GM12878 (cell line): ENCODE data around the gene PHACTR1. TPM values are rescaled to one million over a fixed set of nuclear protein-coding genes. Genes with fewer than 3 reads are reported as not detected.
A peak's percentile ranks its signal among the peaks of the same experiment; 100 is the strongest.

ENCODE experiments used
- ATAC-seq: fragments of 200-7000 bp; cut with Tn5 transposase; 3 replicates; pipeline ENCODE4 v1.9.1; 2020; ENCODE audit warnings: mild to moderate bottlenecking, moderate library complexity
- BruUV-seq: library from RNA; stranded (reverse); fragments of 400-500 nt; replicated peaks from 2 replicates; lab custom pipeline; 2021; lab: Mats Ljungman, UMichigan
- CTCF ChIA-PET: fragments of 300-600 bp; sonication (Branson Sonifier 250); formaldehyde crosslinking; extraction: SDS; loops from one replicate; lab custom pipeline; 2021; ENCODE audit warnings: inconsistent platforms; lab: Yijun Ruan, JAX
- POLR2A ChIA-PET: fragments of 350-600 bp; formaldehyde crosslinking; extraction: SDS; loops from one replicate; lab custom pipeline; 2021; ENCODE audit warnings: inconsistent platforms; lab: Charles Lee
- RAD21 ChIA-PET: fragments of 300-600 bp; sonication (Branson Sonifier 250); formaldehyde crosslinking; loops from one replicate; lab custom pipeline; 2023; ENCODE audit warnings: antibody characterized with exemption; ENCODE audit not compliant: unreplicated experiment; lab: Charles Lee
- SMC1A ChIA-PET: fragments of 300-600 bp; sonication (Branson Sonifier 250); formaldehyde crosslinking; loops from one replicate; lab custom pipeline; 2023; ENCODE audit not compliant: unreplicated experiment, uncharacterized antibody; lab: Charles Lee
- DNase-seq: peaks from one replicate; pipeline ENCODE4 v3.0.0-alpha.2; 2011; ENCODE audit warnings: low read depth, low spot score
- FAIRE-seq: peaks from 3 replicates; lab custom pipeline; 2011; peaks lifted over from hg19 to GRCh38; lab: Jason Lieb, UNC
- H2AFZ ChIP-seq: 2 replicates; pipeline ENCODE4 v1.6.0; 2011; ENCODE audit warnings: low read depth, low read length, control low read depth; ENCODE audit not compliant: control insufficient read depth
- H3K27ac ChIP-seq: 2 replicates; pipeline ENCODE4 v1.5.1; 2011; ENCODE audit warnings: control low read depth; ENCODE audit not compliant: control insufficient read depth, insufficient read depth
- H3K27me3 ChIP-seq, 2 experiments: replicated peaks in 1 of 2; 2 replicates each; pipeline versions ENCODE4 v1.6.0 to v1.6.1; 2011; ENCODE audit warnings: low read length in 1 of 2; ENCODE audit not compliant: control insufficient read depth in 2 of 2, insufficient read depth in 2 of 2
- H3K36me3 ChIP-seq, 2 experiments: 2 replicates each; pipeline ENCODE4 v1.5.1; 2011; ENCODE audit warnings: low read length in 1 of 2; ENCODE audit not compliant: control insufficient read depth in 2 of 2, insufficient read depth in 2 of 2
- H3K4me1 ChIP-seq: 2 replicates; pipeline ENCODE4 v1.6.1; 2011; ENCODE audit warnings: mild to moderate bottlenecking, low read length, moderate library complexity, mixed read lengths; ENCODE audit not compliant: control insufficient read depth, insufficient read depth
- H3K4me2 ChIP-seq: 2 replicates; pipeline ENCODE4 v1.6.0; 2011; ENCODE audit warnings: control low read depth; ENCODE audit not compliant: control insufficient read depth, insufficient read depth
- H3K4me3 ChIP-seq: fragments of 200-600 bp; sonication (generic); 2 replicates; pipeline ENCODE4 v1.5.1; 2016
- H3K79me2 ChIP-seq: 2 replicates; pipeline ENCODE4 v1.6.0; 2011; ENCODE audit warnings: low read length; ENCODE audit not compliant: control insufficient read depth, insufficient read depth
- H3K9ac ChIP-seq: 2 replicates; pipeline ENCODE4 v1.8.0; 2011; ENCODE audit warnings: low read length, control low read depth, mixed read lengths; ENCODE audit not compliant: control insufficient read depth, insufficient read depth
- H3K9me3 ChIP-seq: replicated peaks from 3 replicates; pipeline ENCODE4 v1.5.1; 2011; ENCODE audit warnings: mild to moderate bottlenecking, low read length; ENCODE audit not compliant: control insufficient read depth, insufficient read depth
- H4K20me1 ChIP-seq: 2 replicates; pipeline ENCODE4 v1.6.0; 2011; ENCODE audit not compliant: control insufficient read depth, insufficient read depth
- CREM ChIP-seq: IDR thresholded peaks from 2 replicates; pipeline ENCODE4 v1.6.1; 2014; ENCODE audit warnings: antibody characterized with exemption, low read depth
- CTCF ChIP-seq, 3 experiments: IDR thresholded peaks in 2 of 3; conservative IDR thresholded peaks in 1 of 3; 2 replicates each; pipeline ENCODE4 v1.5.1; 2011; ENCODE audit warnings: low read depth in 3 of 3, low read length in 3 of 3, mild to moderate bottlenecking in 3 of 3, control low read depth in 2 of 3, moderate library complexity in 2 of 3, inconsistent platforms in 1 of 3, mixed read lengths in 1 of 3; ENCODE audit not compliant: control insufficient read depth in 2 of 3, insufficient read depth in 1 of 3; ENCODE audit errors: extremely low read depth in 1 of 3
- RAD21 ChIP-seq: IDR thresholded peaks from 2 replicates; pipeline ENCODE4 v1.6.1; 2011; ENCODE audit warnings: mild to moderate bottlenecking, low read depth, low read length, moderate library complexity; ENCODE audit not compliant: insufficient read depth
- SMC3 ChIP-seq: IDR thresholded peaks from 2 replicates; pipeline ENCODE4 v1.6.1; 2011; ENCODE audit warnings: low read length, improper control_type of control experiment, borderline replicate concordance
- WGBS: methylation state at CpG from one replicate; pipeline ENCODE4 v1.1.6; 2016; ENCODE audit warnings: low lambda C conversion rate; ENCODE audit not compliant: insufficient replicate concordance, insufficient coverage; ENCODE audit errors: missing lambda C conversion rate; 5-methylcytosine and 5-hydroxymethylcytosine counted together
- in situ Hi-C: fragments of 300-500 bp; cut with MboI; formaldehyde crosslinking; loops from 9 replicates; pipeline ENCODE4 v1.14.3; 2018; ENCODE audit warnings: mixed read lengths
- intact Hi-C: fragments of 100-400 bp; cut with micrococcal nuclease; formaldehyde crosslinking; loops from one replicate; pipeline ENCODE4 v1.14.2; 2022; ENCODE audit not compliant: unreplicated experiment
- polyA plus RNA-seq, 11 experiments: library from polyadenylated mRNA; depleted of rRNA in 4 of 11; unstranded in 6 of 11; stranded (reverse) in 5 of 11; fragments of >200 nt; fragmentation: Nextera tagmentation in 4 of 11; fragmentation: Illumina TruSeq in 1 of 11; extraction: Ambion mirVana in 4 of 11; extraction: Trizol in 1 of 11; gene quantifications; 1 replicate in 1 of 11; 2 replicates in 10 of 11; pipeline versions ENCODE4 v1.2.1 to v1.2.3, GENCODE V29; 2011 to 2016; ENCODE audit warnings: inconsistent platforms in 2 of 11, missing spikeins in 2 of 11, low read depth in 1 of 11
- total RNA-seq, 4 experiments: library from RNA; depleted of rRNA in 3 of 4; stranded (reverse); fragments of >200 nt in 3 of 4; fragmentation: Illumina TruSeq in 1 of 4; extraction: Trizol in 1 of 4; gene quantifications; 2 replicates each; pipeline versions ENCODE4 v1.2.1 to v1.2.3, GENCODE V29; 2013 to 2021

PHACTR1 gene
- total and polyA plus RNA-seq, 10 of the 15 experiments (the other 5 are each of a cell fraction or from before 2014, with no cell fraction given), result 34.2 to 94.6 (median 62.3) TPM

GRCh38 chr6:12844284-12845223 is 128.0 kb downstream of the PHACTR1 start:
- 49% methylated on average over 11 of the region's 11 CpGs for WGBS
- no peaks in the 10 kb centered on the region for H3K79me2 ChIP-seq
- ATAC-seq, result peak; percentile 48; the same call in 1 of the 3 replicates
- H4K20me1 ChIP-seq, result no peaks in the 10 kb centered on the region
- DNase-seq, result no peak
- no peak overlapping the region for H3K4me2 ChIP-seq
- RAD21 ChIA-PET, result interaction anchor here (1.5 kb wide), 1 partner anchor 206 kb away, joined by 3 read pairs; no protein-coding TSS in a partner anchor
- H3K36me3 ChIP-seq, result no peaks in the 10 kb centered on the region
- H3K9me3 ChIP-seq, result no peaks in the 10 kb centered on the region
- POLR2A ChIA-PET, result no interaction called here
- intact Hi-C loops (loop anchor here (1.0 kb wide), 1 partner anchor 206 kb away; no protein-coding TSS in a partner anchor), in situ Hi-C loops (no loop called here)
- BruUV-seq, result no TSS peak
- TF ChIP-seq RAD21 (peak; percentile 40), CTCF (IDR thresholded peaks at IDR 0.05 in 2 of 3, conservative IDR thresholded peaks at IDR 0.05 in 1 of 3; ENCODE audit: control insufficient read depth in 2 of 3, extremely low read depth in 1 of 3, insufficient read depth in 1 of 3, low read depth in 3 of 3, low read length in 3 of 3) (peak; percentile 46 to 64 (median 61); a peak in 5 of 6 replicates), SMC3 (peak; percentile 50; the same call in 1 of the 2 replicates), CREM (no peak)
- H3K4me3 ChIP-seq, result no peak overlapping the region
- H3K27me3 ChIP-seq, result peaks cover 0 to 1% of the 10 kb centered on the region in 2 experiments; a peak in 3 of 4 replicates
- no peak overlapping the region for H3K27ac ChIP-seq
- FAIRE-seq, result peak; percentile 35
- no peak overlapping the region for H3K9ac ChIP-seq
- H2AFZ ChIP-seq, result no peak overlapping the region
- H3K4me1 ChIP-seq, result no peaks in the 10 kb centered on the region
- CTCF ChIA-PET, result interaction anchor here (1.0 to 1.4 kb wide), 2 partner anchors 8 to 10 kb away, joined by 3 to 4 read pairs; no protein-coding TSS in a partner anchor
- SMC1A ChIA-PET, result interaction anchor here (1.4 kb wide), 1 partner anchor 206 kb away, joined by 3 read pairs; no protein-coding TSS in a partner anchor
